Keratinocyte (primary cell): ENCODE results near the gene CLIC3. TPM values are rescaled to one million over a fixed set of nuclear protein-coding genes. Genes with fewer than 3 reads are reported as not detected.

Source experiments
- DNase-seq: peaks from one replicate; pipeline ENCODE4 v3.0.0-alpha.2; 2011; ENCODE audit warnings: low read depth, missing footprints, low spot score
- FAIRE-seq: peaks from 2 replicates; lab custom pipeline; 2011; peaks lifted over from hg19 to GRCh38; lab: Jason Lieb, UNC
- H2AFZ ChIP-seq: 2 replicates; pipeline ENCODE4 v1.6.0; 2012; ENCODE audit warnings: low read length, control low read depth, inconsistent platforms; ENCODE audit not compliant: control insufficient read depth
- H3K27ac ChIP-seq: 2 replicates; pipeline ENCODE4 v1.5.1; 2011; ENCODE audit warnings: low read length; ENCODE audit not compliant: control insufficient read depth, insufficient read depth
- H3K27me3 ChIP-seq: 3 replicates; pipeline ENCODE4 v1.6.0; 2011; ENCODE audit warnings: low read length; ENCODE audit not compliant: control insufficient read depth, insufficient read depth; ENCODE audit errors: extremely low read depth
- H3K36me3 ChIP-seq, 2 experiments: 2 replicates in 1 of 2; 3 replicates in 1 of 2; pipeline ENCODE4 v1.5.1; 2011; ENCODE audit warnings: low read length in 2 of 2, mild to moderate bottlenecking in 1 of 2; ENCODE audit not compliant: control insufficient read depth in 2 of 2, insufficient read depth in 2 of 2; ENCODE audit errors: extremely low read depth in 1 of 2
- H3K4me1 ChIP-seq: 3 replicates; pipeline ENCODE4 v1.5.1; 2011; ENCODE audit warnings: low read length; ENCODE audit not compliant: control insufficient read depth, insufficient read depth; ENCODE audit errors: extremely low read depth
- H3K4me2 ChIP-seq: 3 replicates; pipeline ENCODE4 v1.6.0; 2011; ENCODE audit warnings: low read depth, low read length; ENCODE audit not compliant: control insufficient read depth, insufficient read depth; ENCODE audit errors: extremely low read depth
- H3K4me3 ChIP-seq, 3 experiments: fragments of 200-600 bp in 1 of 3; sonication (generic) in 1 of 3; 2 replicates in 2 of 3; 3 replicates in 1 of 3; pipeline ENCODE4 v1.5.1; 2011 to 2016; ENCODE audit warnings: low read length in 3 of 3, mild to moderate bottlenecking in 3 of 3, control low read depth in 2 of 3, inconsistent platforms in 1 of 3, low read depth in 1 of 3, mixed read lengths in 1 of 3, mixed run types in 1 of 3, moderate library complexity in 1 of 3; ENCODE audit not compliant: control insufficient read depth in 2 of 3, insufficient read depth in 2 of 3; ENCODE audit errors: extremely low read depth in 1 of 3
- H3K79me2 ChIP-seq: 2 replicates; pipeline ENCODE4 v1.6.0; 2012; ENCODE audit warnings: low read length; ENCODE audit not compliant: control insufficient read depth, insufficient read depth
- H3K9ac ChIP-seq: 3 replicates; pipeline ENCODE4 v1.6.0; 2011; ENCODE audit warnings: low read length; ENCODE audit not compliant: control insufficient read depth, insufficient read depth; ENCODE audit errors: extremely low read depth
- H3K9me1 ChIP-seq: 3 replicates; pipeline ENCODE4 v1.6.0; 2011; ENCODE audit warnings: low read length; ENCODE audit not compliant: control insufficient read depth, insufficient read depth; ENCODE audit errors: extremely low read depth
- H3K9me3 ChIP-seq: 2 replicates; pipeline ENCODE4 v1.5.1; 2012; ENCODE audit warnings: low read depth, low read length; ENCODE audit not compliant: control insufficient read depth
- H4K20me1 ChIP-seq: 3 replicates; pipeline ENCODE4 v1.6.0; 2011; ENCODE audit warnings: low read length; ENCODE audit not compliant: control insufficient read depth, insufficient read depth; ENCODE audit errors: extremely low read depth
- EZH2 ChIP-seq: IDR thresholded peaks from one replicate; pipeline ENCODE4 v1.6.1; 2012; ENCODE audit warnings: inconsistent platforms, mild to moderate bottlenecking, low read length, moderate library complexity
- dilution Hi-C: fragments of 300-500 bp; cut with MboI; formaldehyde crosslinking; loops from one replicate; pipeline ENCODE4 v1.7.0; 2020; ENCODE audit warnings: low sequenced_read_pairs; ENCODE audit not compliant: extremely low pct_ligation_motif_present
- polyA plus RNA-seq, 5 experiments: library from polyadenylated mRNA; depleted of rRNA in 3 of 5; stranded (reverse) in 3 of 5; stranded (forward) in 1 of 5; unstranded in 1 of 5; fragments of >200 nt; gene quantifications; 1 replicate in 1 of 5; 2 replicates in 3 of 5; 3 replicates in 1 of 5; pipeline versions ENCODE4 v1.2.1 to v1.2.3, GENCODE V29; 2011 to 2012; ENCODE audit warnings: missing spikeins in 2 of 5, low read depth in 1 of 5, low replicate concordance in 1 of 5
- TF ChIP-seq, protein P1 (sequence below), 3 experiments: IDR thresholded peaks in 1 of 3; conservative IDR thresholded peaks in 1 of 3; optimal IDR thresholded peaks in 1 of 3; 2 replicates in 2 of 3; 3 replicates in 1 of 3; pipeline versions ENCODE3 to v1.5.1; 2011; ENCODE audit warnings: low read length in 3 of 3, mild to moderate bottlenecking in 3 of 3, moderate library complexity in 2 of 3, control low read depth in 1 of 3, inconsistent platforms in 1 of 3; ENCODE audit not compliant: insufficient read depth in 2 of 3; ENCODE audit errors: extremely low read depth in 1 of 3

The CLIC3 gene
- polyA plus RNA-seq, 1 donor (not counting 4 experiments of a cell fraction or from before 2014, with no cell fraction given), result 5.5 TPM

DNA sequence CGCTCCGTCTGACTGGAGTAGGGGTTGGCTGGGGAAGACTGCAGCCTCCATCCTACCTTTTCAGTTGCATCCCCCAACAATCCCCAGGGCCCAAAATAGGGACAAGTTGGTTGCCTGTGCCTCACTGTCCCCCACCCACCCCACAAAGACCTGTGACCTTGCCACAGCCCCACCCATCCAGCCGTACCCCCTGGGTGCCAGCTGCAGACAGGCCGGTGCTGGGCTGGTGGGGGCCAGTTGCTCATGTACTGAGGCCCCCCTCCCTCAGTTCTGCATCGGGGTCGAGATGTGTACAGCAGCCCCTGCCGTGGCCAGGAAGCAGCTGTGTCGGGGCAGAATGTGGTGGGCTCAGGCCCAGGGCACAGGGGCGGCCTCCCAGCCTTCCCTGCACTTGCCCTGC, 13.2 kb downstream of the CLIC3 start:
- dilution Hi-C loops, result no loop called here
- no peak overlapping the region for H3K9ac ChIP-seq
- TF ChIP-seq, protein P1, sequence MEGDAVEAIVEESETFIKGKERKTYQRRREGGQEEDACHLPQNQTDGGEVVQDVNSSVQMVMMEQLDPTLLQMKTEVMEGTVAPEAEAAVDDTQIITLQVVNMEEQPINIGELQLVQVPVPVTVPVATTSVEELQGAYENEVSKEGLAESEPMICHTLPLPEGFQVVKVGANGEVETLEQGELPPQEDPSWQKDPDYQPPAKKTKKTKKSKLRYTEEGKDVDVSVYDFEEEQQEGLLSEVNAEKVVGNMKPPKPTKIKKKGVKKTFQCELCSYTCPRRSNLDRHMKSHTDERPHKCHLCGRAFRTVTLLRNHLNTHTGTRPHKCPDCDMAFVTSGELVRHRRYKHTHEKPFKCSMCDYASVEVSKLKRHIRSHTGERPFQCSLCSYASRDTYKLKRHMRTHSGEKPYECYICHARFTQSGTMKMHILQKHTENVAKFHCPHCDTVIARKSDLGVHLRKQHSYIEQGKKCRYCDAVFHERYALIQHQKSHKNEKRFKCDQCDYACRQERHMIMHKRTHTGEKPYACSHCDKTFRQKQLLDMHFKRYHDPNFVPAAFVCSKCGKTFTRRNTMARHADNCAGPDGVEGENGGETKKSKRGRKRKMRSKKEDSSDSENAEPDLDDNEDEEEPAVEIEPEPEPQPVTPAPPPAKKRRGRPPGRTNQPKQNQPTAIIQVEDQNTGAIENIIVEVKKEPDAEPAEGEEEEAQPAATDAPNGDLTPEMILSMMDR (optimal IDR thresholded peaks at IDR 0.05 in 1 of 3, IDR thresholded peaks at IDR 0.05 in 1 of 3, conservative IDR thresholded peaks at IDR 0.05 in 1 of 3; ENCODE audit: extremely low read depth in 1 of 3, insufficient read depth in 2 of 3, low read length in 3 of 3), result no peak
- TF ChIP-seq EZH2, result no peak
- H3K27me3 ChIP-seq, result peaks cover 27% of the 10 kb centered on the region
- no peak overlapping the region for H2AFZ ChIP-seq
- no peak overlapping the region for H3K4me3 ChIP-seq
- H4K20me1 ChIP-seq, result no peaks in the 10 kb centered on the region
- FAIRE-seq (no peak), DNase-seq (no peak)
- no peaks in the 10 kb centered on the region for H3K36me3 ChIP-seq
- H3K27ac ChIP-seq, result no peak overlapping the region
- H3K9me3 ChIP-seq, result no peaks in the 10 kb centered on the region
- no peaks in the 10 kb centered on the region for H3K79me2 ChIP-seq
- H3K4me1 ChIP-seq, result no peaks in the 10 kb centered on the region
- H3K9me1 ChIP-seq, result no peaks in the 10 kb centered on the region
- no peak overlapping the region for H3K4me2 ChIP-seq

DNA sequence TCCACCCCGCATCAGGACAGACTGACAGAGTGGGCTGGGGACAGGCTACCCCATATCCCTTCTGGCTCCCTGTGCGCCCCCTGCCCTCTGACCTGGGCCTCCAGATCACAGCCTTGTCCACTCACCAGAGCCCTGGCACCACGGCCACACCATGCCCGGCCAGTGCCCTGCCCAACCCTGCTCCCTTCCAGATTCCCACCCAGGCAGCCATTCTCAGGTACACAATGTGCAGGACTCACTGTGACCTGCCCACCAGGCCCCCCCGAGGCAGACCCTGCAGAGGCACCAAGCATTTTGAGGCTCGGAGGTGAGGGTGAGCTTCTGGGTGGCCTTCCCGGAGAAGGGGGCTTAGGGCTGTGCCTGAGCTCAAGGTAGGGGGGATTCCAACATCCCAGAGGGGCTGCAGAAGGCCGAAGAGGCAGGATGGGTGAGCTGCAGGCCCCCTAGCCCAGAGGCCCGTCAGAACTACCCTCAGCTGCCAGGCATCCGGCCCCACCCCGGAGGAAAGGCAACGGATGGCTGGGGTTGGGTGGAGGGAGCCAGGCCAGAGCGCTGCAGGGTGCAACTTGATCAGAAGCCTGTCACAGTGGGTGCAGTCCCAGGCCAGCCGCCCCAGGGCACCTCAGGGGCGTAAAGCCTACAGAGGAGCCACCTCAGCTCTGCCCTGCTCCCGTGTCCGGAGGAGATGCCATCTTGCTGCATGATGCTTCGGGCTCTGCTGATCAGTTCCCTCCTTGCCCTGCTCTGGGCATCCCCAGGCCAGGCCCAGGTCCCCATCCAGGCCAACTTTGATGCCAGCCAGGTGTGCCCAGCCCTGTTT, 13.9 kb downstream of the CLIC3 start, which contains the start of gene LCNL1:
TSS of gene LCNL1 (plus strand) at position 762 of the 820 bp plus-strand sequence. CDS start 594 bp downstream, outside the sequence.
- no peak for DNase-seq
- H3K27me3 ChIP-seq, result peaks cover 27% of the 10 kb centered on the region
- no peaks in the 10 kb centered on the region for H3K9me3 ChIP-seq
- H3K4me3 ChIP-seq, result no peak within 1 kb of the TSS
- no peaks in the 10 kb centered on the region for H3K36me3 ChIP-seq
- FAIRE-seq, result no peak
- no peaks in the 10 kb centered on the region for H3K9me1 ChIP-seq
- H3K27ac ChIP-seq, result no peak within 1 kb of the TSS
- no peaks in the 10 kb centered on the region for H3K4me1 ChIP-seq
- TF ChIP-seq, protein P1 (optimal IDR thresholded peaks at IDR 0.05 in 1 of 3, IDR thresholded peaks at IDR 0.05 in 1 of 3, conservative IDR thresholded peaks at IDR 0.05 in 1 of 3; ENCODE audit: extremely low read depth in 1 of 3, insufficient read depth in 2 of 3, low read length in 3 of 3), result no peak
- TF ChIP-seq EZH2, result no peak
- H3K79me2 ChIP-seq, result no peaks in the 10 kb centered on the region
- H3K9ac ChIP-seq, result no peak within 1 kb of the TSS
- no peak within 1 kb of the TSS for H2AFZ ChIP-seq
- H4K20me1 ChIP-seq, result no peaks in the 10 kb centered on the region
- dilution Hi-C loops, result no loop called here
- no peak within 1 kb of the TSS for H3K4me2 ChIP-seq
